A673 (cell line): ENCODE results near the gene SETD4. TPM values are rescaled to one million over a fixed set of nuclear protein-coding genes. Genes with fewer than 3 reads are reported as not detected.

Experiments used
- BruUV-seq: library from RNA; stranded (reverse); fragments of 400-500 nt; replicated peaks from 2 replicates; lab custom pipeline; 2021; lab: Mats Ljungman, UMichigan
- CTCF ChIA-PET: fragments of 300-600 bp; sonication (Branson Sonifier 250); formaldehyde crosslinking; loops from one replicate; lab custom pipeline; 2022; ENCODE audit warnings: antibody characterized with exemption; lab: Charles Lee
- POLR2A ChIA-PET: fragments of 300-600 bp; sonication (Branson Sonifier 250); formaldehyde crosslinking; loops from one replicate; lab custom pipeline; 2022; ENCODE audit warnings: antibody characterized with exemption; ENCODE audit not compliant: low non-redundant PET; lab: Charles Lee
- DNase-seq: peaks from one replicate; pipeline ENCODE4 v3.0.0-alpha.2; 2015; ENCODE audit warnings: low spot score
- H3K27ac ChIP-seq: fragments of 200-600 bp; sonication (generic); 2 replicates; pipeline ENCODE4 v1.5.1; 2016; ENCODE audit warnings: mixed run types, low read depth, mild to moderate bottlenecking, mixed read lengths, antibody characterized with exemption, low read length; ENCODE audit not compliant: poor library complexity, severe bottlenecking
- H3K27me3 ChIP-seq: fragments of 200-600 bp; sonication (generic); replicated peaks from 2 replicates; pipeline ENCODE4 v1.6.1; 2017; ENCODE audit warnings: mixed run types, low read depth, mild to moderate bottlenecking, mixed read lengths, antibody characterized with exemption, low read length; ENCODE audit not compliant: insufficient read depth, poor library complexity
- H3K36me3 ChIP-seq: fragments of 200-600 bp; sonication (generic); 2 replicates; pipeline ENCODE4 v1.6.1; 2016; ENCODE audit warnings: mixed run types, mild to moderate bottlenecking, mixed read lengths, antibody characterized with exemption, low read length; ENCODE audit not compliant: insufficient read depth, poor library complexity, severe bottlenecking
- H3K4me1 ChIP-seq: fragments of 200-600 bp; sonication (generic); 2 replicates; pipeline ENCODE4 v1.6.1; 2017; ENCODE audit warnings: mixed run types, mild to moderate bottlenecking, mixed read lengths, antibody characterized with exemption, low read length; ENCODE audit not compliant: insufficient read depth, poor library complexity, severe bottlenecking
- H3K4me3 ChIP-seq: fragments of 200-600 bp; sonication (generic); 2 replicates; pipeline ENCODE4 v1.5.1; 2016; ENCODE audit warnings: low read depth, mixed run types, mild to moderate bottlenecking, mixed read lengths, low read length; ENCODE audit not compliant: poor library complexity, severe bottlenecking
- H3K9me3 ChIP-seq: fragments of 200-600 bp; sonication (generic); 2 replicates; pipeline ENCODE4 v1.6.1; 2016; ENCODE audit warnings: mixed run types, low read depth, mild to moderate bottlenecking, mixed read lengths, antibody characterized with exemption, low read length; ENCODE audit not compliant: poor library complexity, severe bottlenecking
- CTCF ChIP-seq: fragments of 300-800, 200-600 bp; sonication (generic); conservative IDR thresholded peaks from 2 replicates; pipeline ENCODE4 v1.5.1; 2017; ENCODE audit warnings: low read depth, mild to moderate bottlenecking, antibody characterized with exemption, low read length, moderate library complexity, mixed read lengths
- EZH2 ChIP-seq: fragments of 200-600 bp; sonication (generic); IDR thresholded peaks from 2 replicates; pipeline ENCODE4 v1.6.1; 2017; ENCODE audit warnings: borderline replicate concordance, low read depth, mild to moderate bottlenecking, mixed read lengths, antibody characterized with exemption, low read length; ENCODE audit not compliant: poor library complexity, severe bottlenecking
- intact Hi-C: fragments of 100-400 bp; cut with micrococcal nuclease; formaldehyde crosslinking; loops from one replicate; pipeline ENCODE4 v1.10.0; 2022; ENCODE audit not compliant: unreplicated experiment
- total RNA-seq: library from RNA; stranded (reverse); gene quantifications from 2 replicates; pipeline ENCODE4 v1.2.3, GENCODE V29; 2021

The SETD4 gene
- total RNA-seq, 1 experiment from 2014 or later, result 29.3 TPM

GRCh38 chr21:36027347-36027746 is 33.0 kb downstream of the SETD4 start:
- CTCF ChIA-PET, result interaction anchor here (0.6 kb wide), 1 partner anchor 133 kb away, joined by 5 read pairs; no protein-coding TSS in a partner anchor
- no peaks in the 10 kb centered on the region for H3K27me3 ChIP-seq
- H3K4me1 ChIP-seq, result no peaks in the 10 kb centered on the region
- intact Hi-C loops, result loop anchor here (5.0 kb wide), 3 partner anchors 85 to 1335 kb away; no protein-coding TSS in a partner anchor
- no peaks in the 10 kb centered on the region for H3K9me3 ChIP-seq
- no peaks in the 10 kb centered on the region for H3K36me3 ChIP-seq
- no TSS peak for BruUV-seq
- POLR2A ChIA-PET, result no interaction called here
- no peak overlapping the region for H3K4me3 ChIP-seq
- H3K27ac ChIP-seq, result no peak overlapping the region
- no peak for DNase-seq
- TF ChIP-seq EZH2, result no peak
- no peak for TF ChIP-seq CTCF

GRCh38 chr21:36024782-36025181 is 35.5 kb downstream of the SETD4 start:
- Histone ChIP-seq H3K4me1 (no peaks in the 10 kb centered on the region), H3K36me3 (no peaks in the 10 kb centered on the region), H3K27me3 (no peaks in the 10 kb centered on the region), H3K9me3 (no peaks in the 10 kb centered on the region), H3K4me3 (no peak overlapping the region), H3K27ac (no peak overlapping the region)
- POLR2A ChIA-PET, result no interaction called here
- no peak for DNase-seq
- CTCF ChIA-PET, result no interaction called here
- TF ChIP-seq EZH2, result no peak
- no peak for TF ChIP-seq CTCF
- BruUV-seq, result no TSS peak
- intact Hi-C loops, result loop anchor here (5.0 kb wide), 3 partner anchors 82 to 1332 kb away; no protein-coding TSS in a partner anchor

GRCh38 chr21:36023092-36023480 is 37.2 kb downstream of the SETD4 start:
- DNase-seq, result no peak
- ChIA-PET POLR2A (no interaction called here), CTCF (interaction anchor here (1.2 kb wide), 1 partner anchor 1278 kb away, joined by 3 read pairs; no protein-coding TSS in a partner anchor)
- TF ChIP-seq EZH2 (no peak), CTCF (no peak)
- no peaks in the 10 kb centered on the region for H3K4me1 ChIP-seq
- intact Hi-C loops, result no loop called here
- H3K36me3 ChIP-seq, result no peaks in the 10 kb centered on the region
- no peak overlapping the region for H3K27ac ChIP-seq
- no peak overlapping the region for H3K4me3 ChIP-seq
- H3K9me3 ChIP-seq, result no peaks in the 10 kb centered on the region
- BruUV-seq, result no TSS peak
- no peaks in the 10 kb centered on the region for H3K27me3 ChIP-seq
